ENCODE results near the gene FAM187B.
A peak's percentile ranks its signal among the peaks of the same experiment; 100 is the strongest.

FAM187B gene

GRCh38 chr19:35271546-35271945, 43.0 kb upstream of the FAM187B start:
- TF ChIP-seq, protein P1, sequence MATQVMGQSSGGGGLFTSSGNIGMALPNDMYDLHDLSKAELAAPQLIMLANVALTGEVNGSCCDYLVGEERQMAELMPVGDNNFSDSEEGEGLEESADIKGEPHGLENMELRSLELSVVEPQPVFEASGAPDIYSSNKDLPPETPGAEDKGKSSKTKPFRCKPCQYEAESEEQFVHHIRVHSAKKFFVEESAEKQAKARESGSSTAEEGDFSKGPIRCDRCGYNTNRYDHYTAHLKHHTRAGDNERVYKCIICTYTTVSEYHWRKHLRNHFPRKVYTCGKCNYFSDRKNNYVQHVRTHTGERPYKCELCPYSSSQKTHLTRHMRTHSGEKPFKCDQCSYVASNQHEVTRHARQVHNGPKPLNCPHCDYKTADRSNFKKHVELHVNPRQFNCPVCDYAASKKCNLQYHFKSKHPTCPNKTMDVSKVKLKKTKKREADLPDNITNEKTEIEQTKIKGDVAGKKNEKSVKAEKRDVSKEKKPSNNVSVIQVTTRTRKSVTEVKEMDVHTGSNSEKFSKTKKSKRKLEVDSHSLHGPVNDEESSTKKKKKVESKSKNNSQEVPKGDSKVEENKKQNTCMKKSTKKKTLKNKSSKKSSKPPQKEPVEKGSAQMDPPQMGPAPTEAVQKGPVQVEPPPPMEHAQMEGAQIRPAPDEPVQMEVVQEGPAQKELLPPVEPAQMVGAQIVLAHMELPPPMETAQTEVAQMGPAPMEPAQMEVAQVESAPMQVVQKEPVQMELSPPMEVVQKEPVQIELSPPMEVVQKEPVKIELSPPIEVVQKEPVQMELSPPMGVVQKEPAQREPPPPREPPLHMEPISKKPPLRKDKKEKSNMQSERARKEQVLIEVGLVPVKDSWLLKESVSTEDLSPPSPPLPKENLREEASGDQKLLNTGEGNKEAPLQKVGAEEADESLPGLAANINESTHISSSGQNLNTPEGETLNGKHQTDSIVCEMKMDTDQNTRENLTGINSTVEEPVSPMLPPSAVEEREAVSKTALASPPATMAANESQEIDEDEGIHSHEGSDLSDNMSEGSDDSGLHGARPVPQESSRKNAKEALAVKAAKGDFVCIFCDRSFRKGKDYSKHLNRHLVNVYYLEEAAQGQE (IDR thresholded peaks at IDR 0.05; ENCODE audit: insufficient replicate concordance, low read depth), result no peak
- Histone ChIP-seq H3K27ac (replicated peaks) (no peak overlapping the region), H3K4me3 (replicated peaks; ENCODE audit: insufficient read depth, low read length) (no peak overlapping the region), H3K27me3 (ENCODE audit: insufficient read depth, poor library complexity, severe bottlenecking) (no peaks in the 10 kb centered on the region)
- DNase-seq (ENCODE audit: low read depth in 1 of 2, low spot score in 1 of 2), result no peak

- H3K27me3 ChIP-seq (ENCODE audit: insufficient read depth, poor library complexity, severe bottlenecking), result no peaks in the 10 kb centered on the region
- no peak overlapping the region for H3K4me3 ChIP-seq (replicated peaks; ENCODE audit: insufficient read depth, low read length)
- DNase-seq (ENCODE audit: low read depth in 1 of 2, low spot score in 1 of 2), result no peak
- H3K27ac ChIP-seq (replicated peaks), result no peak overlapping the region
- TF ChIP-seq GABPA (IDR thresholded peaks at IDR 0.05; ENCODE audit: low read depth) (no peak), SPI1 (IDR thresholded peaks at IDR 0.05; ENCODE audit: borderline replicate concordance, low read depth) (no peak), POLR2AphosphoS5 (IDR thresholded peaks at IDR 0.05; ENCODE audit: low read depth) (no peak), CTCF (IDR thresholded peaks at IDR 0.05; ENCODE audit: insufficient read depth, low read length) (no peak)
- TF ChIP-seq, protein P1 (IDR thresholded peaks at IDR 0.05; ENCODE audit: insufficient replicate concordance, low read depth), result no peak
Observed at GRCh38 chr19:35270381-35270811, 41.9 kb upstream of the FAM187B start.

DNA sequence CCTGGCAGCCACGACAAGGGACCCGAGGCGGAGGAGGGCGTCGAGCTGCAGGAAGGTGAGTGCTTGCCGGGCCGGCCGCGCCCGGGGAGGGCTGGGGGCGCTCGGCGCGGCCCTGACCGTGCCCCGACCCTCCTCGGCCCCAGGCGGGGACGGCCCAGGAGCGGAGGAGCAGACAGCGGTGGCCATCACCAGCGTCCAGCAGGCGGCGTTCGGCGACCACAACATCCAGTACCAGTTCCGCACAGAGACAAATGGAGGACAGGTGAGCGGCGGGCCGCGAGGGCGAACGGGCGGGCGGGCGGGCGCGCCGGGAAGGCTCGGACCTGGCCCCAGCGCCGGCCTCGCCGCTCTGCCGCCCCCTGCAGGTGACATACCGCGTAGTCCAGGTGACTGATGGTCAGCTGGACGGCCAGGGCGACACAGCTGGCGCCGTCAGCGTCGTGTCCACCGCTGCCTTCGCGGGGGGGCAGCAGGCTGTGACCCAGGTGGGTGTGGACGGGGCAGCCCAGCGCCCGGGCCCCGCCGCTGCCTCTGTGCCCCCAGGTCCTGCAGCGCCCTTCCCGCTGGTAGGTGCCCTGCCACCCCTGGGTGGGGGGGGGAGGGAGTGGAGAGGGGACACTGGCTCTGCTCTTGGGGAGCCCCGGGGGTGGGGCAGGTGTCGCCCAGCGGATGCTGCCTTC, 41.0 kb upstream of the FAM187B start:
- Histone ChIP-seq H3K4me3 (replicated peaks; ENCODE audit: insufficient read depth, low read length) (peak overlapping the region; percentile 45), H3K27ac (replicated peaks) (peak overlapping the region; percentile 34; the same call in 1 of the 2 replicates), H3K27me3 (ENCODE audit: insufficient read depth, poor library complexity, severe bottlenecking) (no peaks in the 10 kb centered on the region)
- DNase-seq (ENCODE audit: low read depth in 1 of 2, low spot score in 1 of 2), result peak; percentile 71 to 85
- TF ChIP-seq POLR2AphosphoS5 (IDR thresholded peaks at IDR 0.05; ENCODE audit: low read depth) (0 out of 2 replicates have a peak, but pooled peaks have one; percentile 31), GABPA (IDR thresholded peaks at IDR 0.05; ENCODE audit: low read depth) (no peak), CTCF (IDR thresholded peaks at IDR 0.05; ENCODE audit: insufficient read depth, low read length) (peak; percentile 23), SPI1 (IDR thresholded peaks at IDR 0.05; ENCODE audit: borderline replicate concordance, low read depth) (peak; percentile 36; the same call in 1 of the 2 replicates)
- TF ChIP-seq, protein P1 (IDR thresholded peaks at IDR 0.05; ENCODE audit: insufficient replicate concordance, low read depth), result no peak

Measured in HL-60 (cell line).